ENCODE measurements around the gene AFTPH. TPM values are rescaled to one million over a fixed set of nuclear protein-coding genes. Genes with fewer than 3 reads are reported as not detected.

Gene AFTPH
- total RNA-seq, 1 experiment from 2014 or later = 13.5 TPM

DNA sequence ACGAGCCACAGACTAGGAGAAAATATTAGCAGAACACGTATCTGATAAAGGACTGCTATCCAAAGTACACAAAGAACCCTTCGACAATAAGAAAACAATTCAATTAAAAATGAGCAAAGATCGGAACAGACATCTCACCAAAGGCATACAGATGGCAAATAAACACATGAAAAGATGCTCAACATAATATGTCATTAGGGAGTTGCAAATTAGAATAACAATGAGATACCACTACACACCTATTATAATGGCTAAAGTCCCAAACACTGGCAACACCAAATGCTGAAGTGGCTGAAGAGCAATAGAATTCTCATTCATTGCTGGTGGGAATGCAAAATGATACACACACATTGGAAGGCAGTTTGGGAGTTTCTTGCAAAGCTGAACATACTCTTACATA is 96.5 kb downstream of the AFTPH start:
- Histone ChIP-seq H3T11ph (ENCODE audit: low read length) (no peak overlapping the region), H3K9ac (ENCODE audit: extremely low read depth, insufficient read length, low read length) (no peak overlapping the region), H4K8ac (replicated peaks; ENCODE audit: insufficient read length, low read depth, low read length) (no peak overlapping the region), H3K4ac (ENCODE audit: low read depth, low read length) (no peak overlapping the region), H3K4me1 (ENCODE audit: insufficient read depth, low read length) (peaks cover 2% of the 10 kb centered on the region; the same call in 1 of the 2 replicates), H2BK15ac (ENCODE audit: low read depth, low read length) (no peak overlapping the region), H3K9me3 (ENCODE audit: control insufficient read depth, low read depth, low read length) (no peaks in the 10 kb centered on the region), H2BK120ac (ENCODE audit: low read depth, low read length, poor library complexity, severe bottlenecking) (no peak overlapping the region), H3K18ac (ENCODE audit: insufficient read length, low read depth, low read length) (no peak overlapping the region), H3K79me2 (ENCODE audit: insufficient read depth, low read length) (no peaks in the 10 kb centered on the region), H3K23me2 (ENCODE audit: insufficient read length, low read depth, low read length, poor library complexity, severe bottlenecking) (no peaks in the 10 kb centered on the region), H2BK12ac (ENCODE audit: insufficient read length, low read depth, low read length) (no peak overlapping the region), H4K5ac (ENCODE audit: insufficient read length, low read depth, low read length) (no peak overlapping the region), H4K20me1 (ENCODE audit: control insufficient read depth, insufficient read depth, insufficient read length) (no peaks in the 10 kb centered on the region), H3K56ac (ENCODE audit: insufficient read length, low read depth, low read length) (no peak overlapping the region), H2BK20ac (ENCODE audit: low read depth, low read length, poor library complexity, severe bottlenecking) (no peak overlapping the region), H3K4me2 (ENCODE audit: insufficient read depth, insufficient read length, low read length) (peak overlapping the region; percentile 35), H3K23ac (ENCODE audit: insufficient read length, low read depth, low read length) (no peak overlapping the region), H4K91ac (ENCODE audit: insufficient read length, low read depth, low read length) (no peak overlapping the region), H2AFZ (ENCODE audit: low read length) (no peak overlapping the region), H2AK5ac (ENCODE audit: insufficient read length, low read length) (no peak overlapping the region), H3K27ac (ENCODE audit: insufficient read length, low read depth, low read length) (no peak overlapping the region), H3K79me1 (ENCODE audit: insufficient read depth, low read depth, low read length, poor library complexity, severe bottlenecking) (no peaks in the 10 kb centered on the region), H3K27me3 (ENCODE audit: insufficient read depth, low read length) (no peaks in the 10 kb centered on the region), H3K14ac (ENCODE audit: insufficient read depth, low read length) (no peak overlapping the region), H2BK5ac (ENCODE audit: insufficient read length, low read length) (no peak overlapping the region)
- TF ChIP-seq, protein P1, sequence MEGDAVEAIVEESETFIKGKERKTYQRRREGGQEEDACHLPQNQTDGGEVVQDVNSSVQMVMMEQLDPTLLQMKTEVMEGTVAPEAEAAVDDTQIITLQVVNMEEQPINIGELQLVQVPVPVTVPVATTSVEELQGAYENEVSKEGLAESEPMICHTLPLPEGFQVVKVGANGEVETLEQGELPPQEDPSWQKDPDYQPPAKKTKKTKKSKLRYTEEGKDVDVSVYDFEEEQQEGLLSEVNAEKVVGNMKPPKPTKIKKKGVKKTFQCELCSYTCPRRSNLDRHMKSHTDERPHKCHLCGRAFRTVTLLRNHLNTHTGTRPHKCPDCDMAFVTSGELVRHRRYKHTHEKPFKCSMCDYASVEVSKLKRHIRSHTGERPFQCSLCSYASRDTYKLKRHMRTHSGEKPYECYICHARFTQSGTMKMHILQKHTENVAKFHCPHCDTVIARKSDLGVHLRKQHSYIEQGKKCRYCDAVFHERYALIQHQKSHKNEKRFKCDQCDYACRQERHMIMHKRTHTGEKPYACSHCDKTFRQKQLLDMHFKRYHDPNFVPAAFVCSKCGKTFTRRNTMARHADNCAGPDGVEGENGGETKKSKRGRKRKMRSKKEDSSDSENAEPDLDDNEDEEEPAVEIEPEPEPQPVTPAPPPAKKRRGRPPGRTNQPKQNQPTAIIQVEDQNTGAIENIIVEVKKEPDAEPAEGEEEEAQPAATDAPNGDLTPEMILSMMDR (conservative IDR thresholded peaks at IDR 0.05) = no peak
- H3K36me3 Mint-ChIP-seq (ENCODE audit: insufficient read depth in 1 of 3, low read depth in 3 of 3) = no peaks in the 10 kb centered on the region
- no peak overlapping the region for H3K4me3 Mint-ChIP-seq
- peaks cover 51 to 65% of the 10 kb centered on the region in 2 experiments for H3K4me1 Mint-ChIP-seq
- H3K27me3 Mint-ChIP-seq (ENCODE audit: low read depth) = peaks cover 6% of the 10 kb centered on the region
- H3K9me3 Mint-ChIP-seq = no peaks in the 10 kb centered on the region
- WGBS (ENCODE audit: extremely low coverage, insufficient read length, low lambda C conversion rate) = no CpG with 5 or more reads among the region's 4 CpGs
- 0 out of 7 replicates have a peak overlapping the region, but pooled peaks of 1 of the 3 experiments have one; percentile 31 for H3K27ac Mint-ChIP-seq
- DNase-seq = no peak

All from H9 (cell line).